HCT116 (cell line): ENCODE measurements around the gene FCHO1.

Experiments used
- CTCF ChIP-seq, 3 experiments: fragments of 200-600 bp in 1 of 3; sonication (generic) in 1 of 3; IDR thresholded peaks in 2 of 3; conservative IDR thresholded peaks in 1 of 3; 2 replicates each; pipeline ENCODE4 v1.5.1; 2012 to 2017; ENCODE audit warnings: low read depth in 2 of 3, low read length in 2 of 3, antibody characterized with exemption in 1 of 3, borderline replicate concordance in 1 of 3, control low read depth in 1 of 3, mild to moderate bottlenecking in 1 of 3, mixed read lengths in 1 of 3, mixed run types in 1 of 3, moderate library complexity in 1 of 3; ENCODE audit not compliant: insufficient read depth in 1 of 3
- EZH2phosphoT487 ChIP-seq: fragments of 200-600 bp; IDR thresholded peaks from 2 replicates; pipeline ENCODE4 v1.6.1; 2018; ENCODE audit warnings: antibody characterized with exemption, borderline replicate concordance
- POLR2A ChIP-seq: IDR thresholded peaks from 2 replicates; pipeline ENCODE4 v1.7.0; 2011; ENCODE audit warnings: borderline replicate concordance; ENCODE audit not compliant: insufficient read depth, insufficient read length; ENCODE audit errors: extremely low read depth
- POLR2AphosphoS5 ChIP-seq: IDR thresholded peaks from 2 replicates; pipeline ENCODE4 v1.6.1; 2011; ENCODE audit warnings: mild to moderate bottlenecking, low read depth, low read length, moderate library complexity
- RAD21 ChIP-seq: IDR thresholded peaks from 2 replicates; pipeline ENCODE4 v1.6.1; 2012; ENCODE audit warnings: low read depth, mild to moderate bottlenecking
- TCF7L2 ChIP-seq: IDR thresholded peaks from 2 replicates; pipeline ENCODE4 v1.7.0; 2011; ENCODE audit warnings: borderline replicate concordance, inconsistent platforms; ENCODE audit not compliant: insufficient read depth, insufficient read length; ENCODE audit errors: extremely low read depth
- YY1 ChIP-seq: IDR thresholded peaks from 2 replicates; pipeline ENCODE4 v1.6.1; 2011; ENCODE audit warnings: low read length, low read depth, moderate library complexity, mild to moderate bottlenecking; ENCODE audit not compliant: insufficient replicate concordance; ENCODE audit errors: extremely low read depth
- TF ChIP-seq, protein P1 (sequence below): IDR thresholded peaks from 2 replicates; pipeline ENCODE4 v1.6.1; 2012
- TF ChIP-seq, protein P2 (sequence below): IDR thresholded peaks from 2 replicates; pipeline ENCODE4 v1.6.1; 2012; ENCODE audit warnings: low read depth

DNA sequence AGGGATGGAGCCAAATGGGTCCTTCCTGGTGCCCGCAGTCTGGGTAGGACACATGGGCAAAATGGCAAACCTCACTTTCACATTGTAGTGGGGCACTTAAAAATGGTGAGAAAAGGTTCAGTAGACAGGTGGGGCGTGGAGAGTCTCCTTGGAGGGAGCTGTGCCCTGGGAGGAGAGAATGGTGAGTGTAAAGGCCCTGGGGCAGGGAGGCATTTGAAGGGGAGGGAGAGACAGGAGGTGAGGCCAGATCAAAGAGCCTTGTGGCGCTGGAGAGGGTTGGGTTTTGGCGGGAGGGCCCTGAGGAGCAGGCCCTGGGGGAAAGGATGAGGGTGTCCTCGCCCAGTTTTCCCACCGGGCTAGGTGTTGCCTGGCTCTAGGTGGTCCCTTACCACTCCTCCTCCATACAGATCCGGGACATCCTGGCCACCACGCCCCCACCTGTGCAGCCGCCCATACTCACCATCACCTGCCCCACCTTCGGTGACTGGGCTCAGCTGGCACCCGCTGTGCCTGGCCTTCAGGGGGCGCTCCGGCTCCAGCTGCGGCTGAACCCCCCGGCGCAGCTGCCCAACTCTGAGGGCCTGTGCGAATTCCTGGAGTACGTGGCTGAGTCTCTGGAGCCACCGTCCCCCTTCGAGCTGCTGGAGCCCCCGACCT lies 25.7 kb upstream of the FCHO1 start:
- TF ChIP-seq YY1 (no peak), POLR2AphosphoS5 (no peak), CTCF (IDR thresholded peaks at IDR 0.05 in 2 of 3, conservative IDR thresholded peaks at IDR 0.05 in 1 of 3; ENCODE audit: borderline replicate concordance in 1 of 3, insufficient read depth in 1 of 3, low read depth in 2 of 3, low read length in 2 of 3) (peak; percentile 30 to 73 (median 66); a peak in 5 of 6 replicates), RAD21 (no peak; the same call in 1 of the 2 replicates), POLR2A (no peak), EZH2phosphoT487 (no peak), TCF7L2 (peak; percentile 22)
- TF ChIP-seq, protein P1, sequence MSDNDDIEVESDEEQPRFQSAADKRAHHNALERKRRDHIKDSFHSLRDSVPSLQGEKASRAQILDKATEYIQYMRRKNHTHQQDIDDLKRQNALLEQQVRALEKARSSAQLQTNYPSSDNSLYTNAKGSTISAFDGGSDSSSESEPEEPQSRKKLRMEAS, result no peak
- TF ChIP-seq, protein P2, sequence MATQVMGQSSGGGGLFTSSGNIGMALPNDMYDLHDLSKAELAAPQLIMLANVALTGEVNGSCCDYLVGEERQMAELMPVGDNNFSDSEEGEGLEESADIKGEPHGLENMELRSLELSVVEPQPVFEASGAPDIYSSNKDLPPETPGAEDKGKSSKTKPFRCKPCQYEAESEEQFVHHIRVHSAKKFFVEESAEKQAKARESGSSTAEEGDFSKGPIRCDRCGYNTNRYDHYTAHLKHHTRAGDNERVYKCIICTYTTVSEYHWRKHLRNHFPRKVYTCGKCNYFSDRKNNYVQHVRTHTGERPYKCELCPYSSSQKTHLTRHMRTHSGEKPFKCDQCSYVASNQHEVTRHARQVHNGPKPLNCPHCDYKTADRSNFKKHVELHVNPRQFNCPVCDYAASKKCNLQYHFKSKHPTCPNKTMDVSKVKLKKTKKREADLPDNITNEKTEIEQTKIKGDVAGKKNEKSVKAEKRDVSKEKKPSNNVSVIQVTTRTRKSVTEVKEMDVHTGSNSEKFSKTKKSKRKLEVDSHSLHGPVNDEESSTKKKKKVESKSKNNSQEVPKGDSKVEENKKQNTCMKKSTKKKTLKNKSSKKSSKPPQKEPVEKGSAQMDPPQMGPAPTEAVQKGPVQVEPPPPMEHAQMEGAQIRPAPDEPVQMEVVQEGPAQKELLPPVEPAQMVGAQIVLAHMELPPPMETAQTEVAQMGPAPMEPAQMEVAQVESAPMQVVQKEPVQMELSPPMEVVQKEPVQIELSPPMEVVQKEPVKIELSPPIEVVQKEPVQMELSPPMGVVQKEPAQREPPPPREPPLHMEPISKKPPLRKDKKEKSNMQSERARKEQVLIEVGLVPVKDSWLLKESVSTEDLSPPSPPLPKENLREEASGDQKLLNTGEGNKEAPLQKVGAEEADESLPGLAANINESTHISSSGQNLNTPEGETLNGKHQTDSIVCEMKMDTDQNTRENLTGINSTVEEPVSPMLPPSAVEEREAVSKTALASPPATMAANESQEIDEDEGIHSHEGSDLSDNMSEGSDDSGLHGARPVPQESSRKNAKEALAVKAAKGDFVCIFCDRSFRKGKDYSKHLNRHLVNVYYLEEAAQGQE, result no peak
